Measurements from ENCODE around the gene PDZRN3.

GRCh38 chr3:73381551-73381950, 243.2 kb downstream of the PDZRN3 start:
- TF ChIP-seq, protein P1, sequence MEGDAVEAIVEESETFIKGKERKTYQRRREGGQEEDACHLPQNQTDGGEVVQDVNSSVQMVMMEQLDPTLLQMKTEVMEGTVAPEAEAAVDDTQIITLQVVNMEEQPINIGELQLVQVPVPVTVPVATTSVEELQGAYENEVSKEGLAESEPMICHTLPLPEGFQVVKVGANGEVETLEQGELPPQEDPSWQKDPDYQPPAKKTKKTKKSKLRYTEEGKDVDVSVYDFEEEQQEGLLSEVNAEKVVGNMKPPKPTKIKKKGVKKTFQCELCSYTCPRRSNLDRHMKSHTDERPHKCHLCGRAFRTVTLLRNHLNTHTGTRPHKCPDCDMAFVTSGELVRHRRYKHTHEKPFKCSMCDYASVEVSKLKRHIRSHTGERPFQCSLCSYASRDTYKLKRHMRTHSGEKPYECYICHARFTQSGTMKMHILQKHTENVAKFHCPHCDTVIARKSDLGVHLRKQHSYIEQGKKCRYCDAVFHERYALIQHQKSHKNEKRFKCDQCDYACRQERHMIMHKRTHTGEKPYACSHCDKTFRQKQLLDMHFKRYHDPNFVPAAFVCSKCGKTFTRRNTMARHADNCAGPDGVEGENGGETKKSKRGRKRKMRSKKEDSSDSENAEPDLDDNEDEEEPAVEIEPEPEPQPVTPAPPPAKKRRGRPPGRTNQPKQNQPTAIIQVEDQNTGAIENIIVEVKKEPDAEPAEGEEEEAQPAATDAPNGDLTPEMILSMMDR (IDR thresholded peaks at IDR 0.05) = no peak
- TF ChIP-seq POLR2AphosphoS5 (IDR thresholded peaks at IDR 0.05; ENCODE audit: low read depth, low read length) = no peak
- TF ChIP-seq, protein P2, sequence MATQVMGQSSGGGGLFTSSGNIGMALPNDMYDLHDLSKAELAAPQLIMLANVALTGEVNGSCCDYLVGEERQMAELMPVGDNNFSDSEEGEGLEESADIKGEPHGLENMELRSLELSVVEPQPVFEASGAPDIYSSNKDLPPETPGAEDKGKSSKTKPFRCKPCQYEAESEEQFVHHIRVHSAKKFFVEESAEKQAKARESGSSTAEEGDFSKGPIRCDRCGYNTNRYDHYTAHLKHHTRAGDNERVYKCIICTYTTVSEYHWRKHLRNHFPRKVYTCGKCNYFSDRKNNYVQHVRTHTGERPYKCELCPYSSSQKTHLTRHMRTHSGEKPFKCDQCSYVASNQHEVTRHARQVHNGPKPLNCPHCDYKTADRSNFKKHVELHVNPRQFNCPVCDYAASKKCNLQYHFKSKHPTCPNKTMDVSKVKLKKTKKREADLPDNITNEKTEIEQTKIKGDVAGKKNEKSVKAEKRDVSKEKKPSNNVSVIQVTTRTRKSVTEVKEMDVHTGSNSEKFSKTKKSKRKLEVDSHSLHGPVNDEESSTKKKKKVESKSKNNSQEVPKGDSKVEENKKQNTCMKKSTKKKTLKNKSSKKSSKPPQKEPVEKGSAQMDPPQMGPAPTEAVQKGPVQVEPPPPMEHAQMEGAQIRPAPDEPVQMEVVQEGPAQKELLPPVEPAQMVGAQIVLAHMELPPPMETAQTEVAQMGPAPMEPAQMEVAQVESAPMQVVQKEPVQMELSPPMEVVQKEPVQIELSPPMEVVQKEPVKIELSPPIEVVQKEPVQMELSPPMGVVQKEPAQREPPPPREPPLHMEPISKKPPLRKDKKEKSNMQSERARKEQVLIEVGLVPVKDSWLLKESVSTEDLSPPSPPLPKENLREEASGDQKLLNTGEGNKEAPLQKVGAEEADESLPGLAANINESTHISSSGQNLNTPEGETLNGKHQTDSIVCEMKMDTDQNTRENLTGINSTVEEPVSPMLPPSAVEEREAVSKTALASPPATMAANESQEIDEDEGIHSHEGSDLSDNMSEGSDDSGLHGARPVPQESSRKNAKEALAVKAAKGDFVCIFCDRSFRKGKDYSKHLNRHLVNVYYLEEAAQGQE (IDR thresholded peaks at IDR 0.05; ENCODE audit: insufficient read depth in 1 of 2, low read depth in 2 of 2, low read length in 1 of 2) = no peak
